Astrocyte (in vitro differentiated cells and primary cell): ENCODE results near the gene CIBAR2.

Source experiments
- CTCF ChIP-seq: IDR thresholded peaks from 2 replicates; pipeline ENCODE4 v1.5.1; 2011; ENCODE audit warnings: low read depth, mild to moderate bottlenecking, inconsistent platforms, low read length, moderate library complexity; ENCODE audit not compliant: insufficient read depth
- EZH2 ChIP-seq: IDR thresholded peaks from 2 replicates; pipeline ENCODE4 v1.6.1; 2012; ENCODE audit warnings: mild to moderate bottlenecking, low read length, inconsistent platforms; ENCODE audit not compliant: insufficient read depth

GRCh38 chr16:85051067-85051581 is 61.1 kb downstream of the CIBAR2 start:
- TF ChIP-seq CTCF, result no peak
- no peak for TF ChIP-seq EZH2
